Mesenteric fat pad (tissue), 1 donor: Measurements from ENCODE around the gene CREM. TPM values are rescaled to one million over a fixed set of nuclear protein-coding genes. Genes with fewer than 3 reads are reported as not detected.
"Not testable (repeated sequence)": the region's sequence is repeated elsewhere in the genome, so short reads cannot be mapped to it uniquely, and the experiment has no call there.

Experiments
- DNase-seq: peaks from one replicate; pipeline ENCODE4 v3.0.0-alpha.2; 2020; ENCODE audit warnings: low spot score
- total RNA-seq: library from RNA; stranded (reverse); fragmentation: NEBNext Ultra II Directional; extraction: Animal tissue kit (Norgen Biotek cat#: 25700); gene quantifications from one replicate; pipeline ENCODE4 v1.2.1, GENCODE V29; 2021
- donor health status: DM: yes; HTN: yes; CAD: no.

Gene CREM
- total RNA-seq, 1 donor from 2014 or later, result 40.3 TPM

DNA sequence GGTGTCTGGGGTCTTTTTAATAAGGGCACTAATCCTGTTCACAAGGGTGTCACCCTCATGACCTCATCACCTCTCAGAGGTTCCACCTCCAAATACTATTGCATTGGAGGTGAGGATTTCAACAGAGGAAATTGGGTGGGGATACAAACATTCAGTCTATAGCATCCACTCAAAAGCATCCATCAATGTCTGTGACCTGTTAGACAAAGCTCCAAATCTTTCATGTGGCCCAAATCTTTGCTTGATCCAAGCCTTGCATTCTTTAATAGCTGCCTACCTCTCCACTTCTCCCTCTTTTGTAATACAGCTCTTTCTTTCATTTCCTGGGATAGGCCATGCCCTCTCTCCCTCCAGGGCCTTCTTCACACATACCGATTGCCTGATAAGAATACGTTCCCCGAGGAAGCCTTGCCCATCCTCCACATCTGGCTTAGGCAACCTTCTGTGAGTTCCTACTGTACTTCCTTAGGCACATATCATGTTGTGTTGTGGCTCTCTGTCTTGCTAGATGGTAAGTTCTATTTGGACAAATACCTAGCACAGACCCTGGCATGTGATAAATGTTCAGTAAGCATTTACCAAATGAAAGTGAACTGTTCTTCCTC lies 66.1 kb downstream of the CREM start:
- DNase-seq, result no peak

DNA sequence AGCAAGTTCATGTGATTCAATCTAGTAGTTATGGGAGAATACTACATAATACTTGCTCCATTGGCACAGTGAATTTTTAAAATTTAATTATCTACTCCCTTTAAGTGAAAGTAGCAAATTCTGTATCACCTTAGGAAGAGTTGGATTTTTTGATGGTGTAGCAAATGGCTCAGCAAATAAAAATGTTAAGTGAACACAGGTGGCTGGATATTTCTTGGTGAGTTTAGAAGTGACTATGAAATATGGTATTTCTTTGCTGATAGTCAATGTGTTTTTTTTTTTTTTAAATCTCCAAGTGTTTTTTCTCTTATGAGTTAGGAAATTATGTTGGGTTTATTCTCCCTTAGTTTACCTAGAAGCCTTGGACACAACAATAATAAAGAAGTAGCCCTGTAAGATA lies 67.8 kb downstream of the CREM start:
- DNase-seq, result no peak

DNA sequence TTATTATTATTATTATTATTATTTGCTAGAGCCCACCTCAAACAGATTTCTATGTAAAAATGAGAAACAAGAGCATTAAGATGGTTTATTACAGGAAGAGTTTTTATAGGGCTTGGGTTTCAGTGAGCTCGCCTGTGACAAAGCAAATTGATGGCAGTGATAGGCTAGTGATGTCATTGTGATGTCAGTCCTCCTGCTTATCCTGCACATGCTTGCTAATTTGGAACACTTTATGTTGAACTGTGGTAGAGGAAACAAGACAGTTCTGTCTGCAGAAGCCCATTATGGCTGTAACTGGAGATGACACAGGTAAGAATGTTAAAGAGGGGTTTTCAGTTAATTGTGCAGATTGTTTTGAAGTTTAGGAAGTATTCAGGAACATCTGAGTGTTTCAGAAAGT lies 68.3 kb downstream of the CREM start:
- DNase-seq, result no peak

DNA sequence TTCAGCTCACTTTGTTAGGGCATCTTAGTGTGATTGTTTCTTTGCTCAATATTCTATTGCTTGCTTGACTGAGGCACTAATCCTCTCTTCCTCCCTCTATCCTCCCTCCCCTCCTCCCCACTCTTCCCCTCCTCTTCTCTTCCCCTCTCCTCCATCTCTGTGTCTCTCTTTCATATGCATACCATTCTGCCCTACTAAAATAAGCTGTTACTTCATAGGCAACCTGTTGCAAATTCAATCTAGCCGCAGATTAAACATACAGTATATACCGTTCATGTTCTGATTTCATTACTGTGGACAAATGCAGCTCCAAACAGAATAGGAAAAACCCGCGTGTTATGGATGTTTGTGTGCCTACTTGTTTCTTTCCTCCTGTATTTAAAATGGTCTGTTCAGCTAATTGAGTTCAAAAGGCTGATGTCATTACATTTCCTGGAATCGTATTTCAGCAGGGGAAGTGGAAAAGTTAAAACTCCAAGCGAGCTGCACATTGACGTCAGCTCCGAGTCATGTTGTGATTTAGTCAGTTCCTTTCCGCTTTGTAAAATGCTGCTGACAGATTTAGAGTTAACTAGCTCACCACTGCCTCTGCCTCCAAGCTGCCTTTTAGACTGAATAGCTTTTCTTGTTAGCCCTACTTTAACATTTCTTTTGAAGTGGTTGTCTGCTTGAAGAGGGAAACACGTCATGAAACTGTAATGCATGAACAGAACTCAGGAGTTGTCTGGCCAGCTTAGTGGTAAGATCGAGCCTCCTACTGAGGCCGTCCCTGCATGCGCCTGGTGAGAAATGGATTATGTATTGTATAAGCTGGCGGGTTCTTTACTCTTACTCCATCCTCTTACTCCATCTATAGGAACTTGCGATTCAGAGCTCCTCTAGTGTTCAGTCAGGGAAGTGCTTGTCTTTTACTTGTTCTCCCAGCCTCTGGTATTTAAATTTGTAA lies 69.0 kb downstream of the CREM start:
- no peak for DNase-seq

DNA sequence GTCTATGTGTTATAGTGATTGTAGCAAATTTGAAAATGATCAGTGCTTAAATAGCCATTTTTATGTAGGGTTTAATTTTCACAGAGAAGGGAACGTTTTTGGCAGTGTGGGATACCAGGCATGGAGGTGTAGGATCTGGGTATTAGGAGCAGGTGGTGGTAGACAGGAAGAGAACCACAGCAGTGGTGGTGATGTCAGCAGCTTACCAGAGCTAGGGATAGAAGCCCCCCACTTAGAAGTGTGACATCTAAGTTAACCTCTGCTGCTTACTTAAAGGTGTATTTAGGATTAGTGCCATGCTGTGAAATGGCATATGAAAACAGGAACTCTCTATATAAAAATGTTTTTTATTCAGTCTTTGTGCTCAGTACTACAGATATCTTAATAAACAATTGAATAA lies 73.8 kb downstream of the CREM start:
- DNase-seq, result no peak

DNA sequence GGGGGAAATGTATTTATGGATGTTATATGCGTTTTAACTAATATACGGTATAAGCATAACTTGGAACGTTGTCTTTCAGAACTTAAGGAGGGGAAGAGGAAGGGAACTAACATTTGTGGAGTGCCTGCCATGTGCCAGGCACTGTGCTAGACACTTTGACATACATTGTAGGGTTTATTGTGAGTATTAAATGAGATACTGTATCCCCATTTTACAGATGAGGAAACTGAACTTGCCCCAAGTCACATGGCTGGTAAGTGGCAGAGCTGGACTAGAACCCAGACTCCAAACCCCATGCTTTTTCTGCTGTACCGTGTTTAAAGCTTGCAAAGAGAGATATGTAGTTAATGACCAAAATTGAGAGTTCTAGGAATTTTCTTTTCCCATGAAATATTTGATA lies 74.6 kb downstream of the CREM start:
- DNase-seq, result no peak

DNA sequence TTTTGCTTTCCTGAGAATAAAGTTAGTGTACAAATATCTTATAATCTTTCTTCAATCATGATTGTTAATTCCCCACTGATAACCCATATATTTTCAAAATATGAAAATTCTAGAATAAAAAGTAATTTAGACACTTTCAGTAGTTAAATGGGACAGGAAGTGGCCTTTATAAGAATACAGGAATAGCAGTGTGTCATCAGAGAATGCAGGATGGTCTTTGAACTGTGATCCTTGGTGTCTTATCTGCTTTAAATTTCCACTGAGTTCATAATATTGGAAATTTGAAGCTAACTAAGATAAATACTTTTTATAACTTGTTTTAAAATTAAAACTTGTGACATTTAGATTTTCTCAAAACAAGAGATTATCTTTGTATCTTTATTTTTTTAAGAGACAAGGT lies 75.4 kb downstream of the CREM start:
- DNase-seq, result no peak

DNA sequence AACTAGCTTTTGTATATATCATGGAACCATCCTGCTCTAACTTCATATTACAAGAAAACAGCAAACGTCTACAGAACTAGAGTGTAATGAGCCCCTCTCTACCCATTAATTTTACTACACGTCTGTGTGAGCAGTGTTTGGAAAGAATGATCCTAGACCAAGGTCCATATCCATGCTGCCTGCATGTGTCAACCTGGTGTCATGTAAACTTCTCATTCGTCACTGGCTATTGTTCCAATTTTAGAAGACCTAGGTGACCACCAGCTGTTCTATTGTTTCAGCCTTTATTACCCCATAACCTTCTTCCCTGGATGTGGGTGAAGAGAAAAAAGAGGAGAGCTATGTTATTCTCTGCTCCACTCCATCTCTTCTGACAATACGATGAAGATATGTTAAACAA lies 77.1 kb downstream of the CREM start:
- DNase-seq, result no peak

DNA sequence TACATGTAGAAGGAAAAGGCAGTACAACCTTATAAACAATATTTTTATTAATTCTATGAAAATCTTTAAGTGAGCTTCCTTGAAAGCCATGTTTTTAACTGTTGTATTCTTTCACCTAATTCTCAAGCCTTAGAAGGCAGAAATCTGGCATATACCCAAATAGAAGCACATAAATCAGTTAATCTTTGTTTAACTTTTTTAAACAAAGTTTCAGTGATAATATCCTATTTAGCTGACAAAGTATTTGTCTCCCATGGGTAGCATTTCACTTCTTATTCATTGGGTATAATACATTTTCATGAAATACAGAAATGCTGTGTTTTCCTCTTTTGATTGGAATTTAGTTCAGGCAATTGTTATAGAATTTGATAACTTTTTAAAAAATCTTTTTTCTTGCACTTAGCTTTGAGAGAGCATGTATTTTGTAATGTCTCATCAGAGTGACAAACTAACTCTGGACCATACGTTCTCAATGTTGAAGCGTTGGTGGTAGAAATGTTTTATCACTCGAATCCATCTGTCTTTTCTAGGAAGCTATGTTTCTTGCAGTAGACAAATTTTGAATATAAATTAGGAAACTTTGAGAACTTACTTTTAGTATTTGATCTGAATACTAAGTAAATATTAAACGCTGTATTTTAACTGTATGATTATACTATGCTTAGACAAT lies 78.1 kb downstream of the CREM start:
- DNase-seq, result no peak

DNA sequence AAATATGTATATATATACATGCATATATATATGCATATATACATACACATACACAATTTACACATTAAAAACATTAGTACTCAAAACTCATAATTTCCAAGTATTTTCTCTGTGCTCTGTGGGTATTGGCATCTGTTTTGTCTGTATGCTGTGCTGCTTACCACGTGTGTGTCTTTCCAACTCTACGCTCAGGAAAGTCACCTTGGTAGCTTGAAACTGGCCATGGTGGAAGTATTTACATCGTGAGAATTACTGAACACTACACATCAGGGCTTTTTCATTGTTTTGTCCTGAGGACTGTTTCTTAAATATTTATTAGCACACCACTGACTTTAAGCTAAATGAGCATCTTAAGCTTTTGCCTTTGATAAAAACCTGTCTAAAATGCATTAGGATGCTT lies 79.6 kb downstream of the CREM start:
- DNase-seq, result no peak

DNA sequence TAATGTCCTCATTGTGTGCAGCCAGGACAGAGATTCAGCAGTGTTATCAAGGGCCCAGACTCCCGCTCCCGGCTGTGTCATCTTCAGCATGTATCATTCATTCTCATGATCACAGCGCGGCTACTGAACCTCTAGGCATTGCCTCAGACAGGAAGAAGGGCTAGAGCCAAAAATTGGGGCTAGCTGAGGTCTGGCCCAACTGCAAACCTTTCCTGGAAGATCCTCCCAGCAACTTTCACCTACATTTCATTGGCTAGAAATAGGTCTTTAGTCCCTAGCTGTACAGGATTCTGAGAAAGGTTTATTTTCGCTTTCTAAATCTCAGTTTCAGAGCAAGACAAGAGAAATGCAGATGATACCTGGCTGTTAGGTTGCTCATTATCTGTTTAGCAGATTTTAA lies 81.9 kb downstream of the CREM start:
- DNase-seq, result no peak

DNA sequence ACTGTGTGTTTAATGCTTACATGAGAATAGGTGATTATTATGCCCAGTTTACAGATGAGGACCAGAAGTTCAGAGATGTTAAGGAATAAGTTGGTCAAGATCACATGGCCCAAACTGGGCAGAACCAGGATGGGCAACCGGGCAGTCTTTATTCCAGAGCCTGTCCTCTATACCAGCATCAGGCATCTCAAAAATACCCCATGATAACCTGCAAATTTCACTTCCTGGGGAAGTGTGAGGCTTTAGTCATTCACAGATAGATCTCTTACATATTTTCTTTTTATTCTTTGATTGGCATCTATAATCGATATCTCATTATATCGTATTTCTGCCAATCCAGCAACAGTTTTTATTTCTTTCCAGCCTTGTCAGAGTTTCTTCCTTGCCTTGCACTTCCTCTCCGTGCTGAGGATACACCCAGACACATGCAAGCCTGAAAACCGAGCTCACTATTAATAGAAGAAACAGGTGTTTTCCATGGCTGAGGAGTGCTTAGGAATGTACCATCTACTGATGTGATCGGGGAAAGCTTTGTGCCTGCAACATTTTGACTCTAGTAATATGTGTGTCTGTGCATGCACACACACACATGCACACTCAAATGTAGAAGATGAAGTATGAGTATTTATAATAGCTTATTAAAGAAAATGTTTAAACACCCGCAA lies 82.4 kb downstream of the CREM start:
- no peak for DNase-seq

DNA sequence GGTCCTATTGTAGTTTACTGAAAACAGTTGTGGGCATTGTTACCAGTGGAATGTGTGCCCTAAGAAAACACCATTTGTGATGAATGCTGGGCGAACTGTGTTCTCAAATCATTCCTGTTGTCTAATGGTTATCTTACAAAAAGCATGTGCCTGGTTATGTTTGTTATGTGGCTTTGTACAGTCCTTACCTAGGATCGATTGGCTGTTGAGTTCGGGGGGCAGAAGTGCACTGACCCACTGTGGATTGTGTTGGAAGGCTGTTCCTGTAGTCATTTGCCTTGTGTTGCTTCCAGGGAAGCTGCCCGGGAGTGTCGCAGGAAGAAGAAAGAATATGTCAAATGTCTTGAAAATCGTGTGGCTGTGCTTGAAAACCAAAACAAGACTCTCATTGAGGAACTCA lies 84.3 kb downstream of the CREM start:
- no peak for DNase-seq

DNA sequence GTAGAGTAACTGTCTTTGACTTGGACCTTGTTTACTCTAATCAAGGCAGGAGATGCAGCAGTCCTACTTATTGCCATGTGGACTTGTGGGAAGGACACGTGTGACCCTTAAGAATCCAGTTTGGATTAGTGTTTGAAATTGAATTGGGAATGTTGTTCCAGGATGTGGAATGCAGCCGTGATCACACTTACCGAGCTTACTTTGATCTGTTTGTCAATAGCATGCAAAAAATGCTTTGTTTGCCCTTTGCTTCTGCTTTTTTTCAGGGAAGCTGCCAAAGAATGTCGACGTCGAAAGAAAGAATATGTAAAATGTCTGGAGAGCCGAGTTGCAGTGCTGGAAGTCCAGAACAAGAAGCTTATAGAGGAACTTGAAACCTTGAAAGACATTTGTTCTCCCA lies 84.7 kb downstream of the CREM start:
- DNase-seq, result no peak

DNA sequence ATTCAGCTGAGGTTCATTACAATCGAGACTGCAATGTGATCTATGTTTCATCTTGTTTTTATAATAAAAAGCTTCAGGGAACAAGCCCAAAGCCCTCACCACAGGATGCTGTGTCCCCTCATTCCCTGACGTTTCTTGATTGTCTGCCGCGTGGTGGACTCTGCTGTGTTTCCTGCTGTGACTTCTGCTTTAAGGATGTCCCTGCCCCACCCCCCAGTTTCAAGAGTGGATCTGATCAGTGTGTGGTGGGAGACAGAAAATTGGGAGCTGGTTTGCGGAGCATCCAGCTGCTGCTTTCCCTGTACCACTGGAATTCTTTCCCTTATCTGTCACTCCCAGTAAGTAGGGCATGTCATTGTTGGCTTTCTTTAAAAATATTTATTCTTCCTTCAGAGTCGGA lies 86.2 kb downstream of the CREM start:
- no peak for DNase-seq

DNA sequence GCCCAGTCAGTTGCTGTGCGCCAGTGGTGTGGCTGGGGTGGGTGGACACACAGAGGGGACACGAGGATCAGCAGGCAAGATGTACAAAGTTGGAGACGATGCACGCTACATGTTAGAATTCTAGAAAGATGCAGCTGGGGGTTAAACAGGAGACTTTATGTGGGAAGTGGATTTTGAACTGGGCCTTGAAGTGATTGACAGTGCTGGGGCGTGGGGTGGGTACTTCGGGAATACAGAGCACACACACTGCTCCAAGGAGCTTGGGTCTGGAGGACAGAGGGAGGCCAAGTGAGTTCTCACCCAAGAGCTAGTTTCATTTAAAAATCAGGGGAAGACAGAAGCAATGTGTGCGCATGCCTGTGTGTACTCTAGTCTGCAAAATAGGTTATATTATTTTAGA lies 87.1 kb downstream of the CREM start:
- DNase-seq, result no peak

DNA sequence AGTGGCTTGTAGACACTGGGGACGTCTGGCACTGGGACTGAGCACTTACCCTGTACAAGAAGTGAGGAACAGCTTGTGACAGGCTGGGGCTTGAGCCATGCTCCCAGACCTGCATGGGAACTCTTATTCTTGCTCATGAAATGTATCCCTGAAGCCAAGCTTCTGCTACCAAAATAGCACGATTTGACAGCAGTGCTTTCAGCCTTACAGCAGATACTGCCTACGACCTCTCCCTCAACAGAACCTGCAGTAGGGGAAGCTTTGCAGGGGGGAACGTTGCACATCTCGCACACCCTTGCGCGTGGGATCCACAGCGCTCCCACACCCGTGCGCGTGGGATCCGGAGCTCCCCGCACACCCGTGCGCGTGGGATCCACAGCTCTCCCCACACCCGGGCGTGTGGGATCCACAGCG lies 88.0 kb downstream of the CREM start:
- DNase-seq, result no peak

DNA sequence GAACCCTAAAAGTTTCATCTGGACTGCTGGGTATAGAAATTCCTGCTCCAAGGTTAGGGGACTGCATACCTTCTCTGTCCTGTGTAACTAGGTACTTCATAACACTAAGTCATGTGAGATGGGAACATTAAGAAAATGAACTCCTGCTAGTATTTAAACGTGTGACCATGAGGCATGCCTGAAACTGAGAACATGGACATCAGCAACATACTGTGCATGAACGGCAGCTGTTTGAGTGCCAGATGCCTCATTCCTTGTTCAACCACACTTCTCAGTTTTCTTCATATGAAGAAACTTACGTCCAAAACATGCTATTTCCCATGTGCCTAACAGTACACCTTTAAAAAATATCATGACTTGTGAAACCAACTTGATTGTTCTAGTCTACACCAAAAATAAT lies 88.5 kb downstream of the CREM start:
- DNase-seq, result no peak

DNA sequence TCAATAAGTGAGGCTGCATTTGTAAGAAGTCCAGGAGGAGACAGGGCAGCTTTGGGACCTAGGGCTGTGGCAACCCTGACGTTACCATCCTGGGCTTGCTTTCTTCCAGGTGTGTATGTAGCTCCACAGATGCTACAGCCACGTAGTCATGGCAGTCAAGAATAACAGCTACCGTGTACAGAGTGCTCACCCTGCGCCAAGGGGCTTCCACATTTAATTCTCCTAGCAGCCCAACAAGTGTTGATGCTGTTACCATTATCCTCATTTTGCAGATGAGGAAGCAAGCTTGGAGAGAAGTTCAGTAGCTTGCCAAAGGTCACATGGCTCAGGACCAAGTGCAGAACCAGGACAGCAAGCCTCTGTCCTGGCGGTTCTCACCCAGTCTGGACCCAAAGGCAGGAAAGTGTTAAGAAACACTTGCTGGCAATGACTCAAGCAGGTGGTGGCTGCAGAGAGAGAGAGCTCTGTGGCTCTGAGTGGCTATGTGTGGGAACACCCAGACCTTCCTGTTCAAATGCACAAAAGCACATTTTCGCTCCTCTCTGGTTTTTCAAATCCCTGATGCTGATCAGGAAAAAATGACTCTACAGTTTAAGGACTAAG lies 89.8 kb downstream of the CREM start:
- DNase-seq, result no peak

DNA sequence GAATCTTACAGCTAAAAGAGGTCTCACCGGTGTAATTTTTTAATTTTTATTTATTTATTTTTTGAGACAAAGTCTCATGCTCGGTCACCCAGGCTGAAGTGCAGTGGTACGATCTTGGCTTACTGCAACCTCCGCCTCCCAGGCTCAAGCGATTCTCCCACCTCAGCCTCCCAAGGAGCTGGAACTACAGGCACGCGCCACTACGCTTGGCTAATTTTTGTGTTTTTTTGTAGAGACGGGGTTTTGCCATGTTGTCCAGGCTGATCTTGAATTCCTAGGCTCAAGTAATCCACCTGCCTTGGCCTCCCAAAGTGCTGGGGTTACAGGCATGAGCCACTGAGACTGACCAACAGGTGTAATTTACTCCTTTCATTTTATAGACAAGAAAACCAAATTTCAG lies 90.3 kb downstream of the CREM start:
- not testable (repeated sequence) for DNase-seq

DNA sequence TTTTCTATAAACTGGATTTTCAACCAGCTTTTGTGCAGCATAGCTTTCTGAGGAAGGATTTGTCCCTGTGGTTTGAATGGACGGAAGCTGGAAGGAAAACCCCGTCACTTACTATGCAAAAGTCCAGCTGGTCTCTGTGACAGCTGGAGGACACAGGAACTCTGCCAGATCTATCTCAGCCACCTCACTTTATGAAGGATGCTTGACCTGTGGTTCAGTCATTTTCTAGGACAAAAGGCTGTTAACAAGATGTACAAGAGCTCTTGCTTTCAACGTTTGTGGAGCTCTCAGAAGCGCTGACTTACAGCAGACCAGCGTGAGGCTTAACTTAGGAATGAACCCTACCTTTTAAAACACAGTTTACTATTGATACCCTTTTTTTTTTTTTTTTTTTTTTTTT lies 90.8 kb downstream of the CREM start:
- no peak for DNase-seq
